ENCODE measurements around the gene COQ8B. TPM values are rescaled to one million over a fixed set of nuclear protein-coding genes. Genes with fewer than 3 reads are reported as not detected.

COQ8B gene
- total RNA-seq, 1 experiment from 2014 or later = 31.3 TPM

DNA sequence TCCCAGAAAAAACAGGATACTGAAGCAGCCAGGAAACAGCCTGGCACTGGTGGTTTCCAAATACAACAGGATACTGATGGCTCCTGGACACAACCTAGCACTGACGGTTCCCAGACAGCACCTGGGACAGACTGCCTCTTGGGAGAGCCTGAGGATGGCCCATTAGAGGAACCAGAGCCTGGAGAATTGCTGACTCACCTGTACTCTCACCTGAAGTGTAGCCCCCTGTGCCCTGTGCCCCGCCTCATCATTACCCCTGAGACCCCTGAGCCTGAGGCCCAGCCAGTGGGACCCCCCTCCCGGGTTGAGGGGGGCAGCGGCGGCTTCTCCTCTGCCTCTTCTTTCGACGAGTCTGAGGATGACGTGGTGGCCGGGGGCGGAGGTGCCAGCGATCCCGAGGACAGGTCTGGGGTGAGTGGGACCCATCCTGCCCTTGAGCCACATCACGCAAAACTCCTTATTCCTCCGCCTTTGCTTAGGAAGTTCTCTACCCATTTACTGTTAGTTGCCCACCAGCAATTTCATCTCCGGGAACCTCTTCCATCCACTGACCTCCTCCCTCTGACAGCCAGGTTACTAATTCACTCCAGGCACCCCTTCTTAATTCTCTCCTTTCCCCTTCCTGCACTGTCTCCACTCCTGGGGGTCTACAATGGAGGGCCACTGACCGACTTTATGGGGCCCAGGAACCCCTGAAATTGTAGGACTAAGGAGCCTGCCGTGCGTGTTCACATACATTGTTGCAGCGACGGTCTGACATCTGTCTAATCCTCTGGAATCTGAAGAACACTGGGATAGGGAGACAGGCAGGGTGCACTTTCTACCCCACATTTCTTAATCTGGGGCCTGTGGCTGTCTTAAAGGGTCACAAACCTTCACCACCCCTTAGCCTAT lies 1.4 kb upstream of the COQ8B start:
- H3K9ac ChIP-seq (ENCODE audit: low read length) = peak overlapping the region; percentile 82
- no peaks in the 10 kb centered on the region for H3K9me3 ChIP-seq (ENCODE audit: low read length)
- H3K27ac ChIP-seq (ENCODE audit: low read length) = peak overlapping the region; percentile 53
- DNase-seq = peak; percentile 48
- H3K27me3 ChIP-seq (ENCODE audit: low read length) = no peaks in the 10 kb centered on the region
- H3K4me1 ChIP-seq (ENCODE audit: low read length) = peaks cover 45% of the 10 kb centered on the region
- peak overlapping the region; percentile 69 for H3K4me3 ChIP-seq (ENCODE audit: low read length)
- peak overlapping the region; percentile 81 for H3K4me2 ChIP-seq (ENCODE audit: low read depth, low read length, poor library complexity, severe bottlenecking)
- peaks cover 66% of the 10 kb centered on the region for H3K79me2 ChIP-seq (ENCODE audit: low read length)
- H4K20me1 ChIP-seq (ENCODE audit: insufficient read depth, low read depth, low read length) = no peaks in the 10 kb centered on the region
- peak overlapping the region; percentile 47; the same call in 1 of the 2 replicates for H2AFZ ChIP-seq (ENCODE audit: low read length)
- H3K36me3 ChIP-seq (ENCODE audit: insufficient read depth, low read length) = no peaks in the 10 kb centered on the region
- no peaks in the 10 kb centered on the region for H3K9me2 ChIP-seq (replicated peaks; ENCODE audit: insufficient read depth, low read length)

GRCh38 chr19:40717325-40717879 lies 716 bp upstream of the COQ8B start:
- no peak overlapping the region; the same call in 1 of the 2 replicates for H2AFZ ChIP-seq (ENCODE audit: low read length)
- peak overlapping the region; percentile 53; the same call in 1 of the 2 replicates for H3K27ac ChIP-seq (ENCODE audit: low read length)
- no peaks in the 10 kb centered on the region for H3K9me2 ChIP-seq (replicated peaks; ENCODE audit: insufficient read depth, low read length)
- peaks cover 45% of the 10 kb centered on the region for H3K4me1 ChIP-seq (ENCODE audit: low read length)
- no peaks in the 10 kb centered on the region for H3K9me3 ChIP-seq (ENCODE audit: low read length)
- no peak for DNase-seq
- peak overlapping the region; percentile 82 for H3K9ac ChIP-seq (ENCODE audit: low read length)
- H3K4me3 ChIP-seq (ENCODE audit: low read length) = peak overlapping the region; percentile 69
- peak overlapping the region; percentile 81 for H3K4me2 ChIP-seq (ENCODE audit: low read depth, low read length, poor library complexity, severe bottlenecking)
- H3K27me3 ChIP-seq (ENCODE audit: low read length) = no peaks in the 10 kb centered on the region
- H3K36me3 ChIP-seq (ENCODE audit: insufficient read depth, low read length) = no peaks in the 10 kb centered on the region
- no peaks in the 10 kb centered on the region for H4K20me1 ChIP-seq (ENCODE audit: insufficient read depth, low read depth, low read length)
- peaks cover 67% of the 10 kb centered on the region for H3K79me2 ChIP-seq (ENCODE audit: low read length)

DNA sequence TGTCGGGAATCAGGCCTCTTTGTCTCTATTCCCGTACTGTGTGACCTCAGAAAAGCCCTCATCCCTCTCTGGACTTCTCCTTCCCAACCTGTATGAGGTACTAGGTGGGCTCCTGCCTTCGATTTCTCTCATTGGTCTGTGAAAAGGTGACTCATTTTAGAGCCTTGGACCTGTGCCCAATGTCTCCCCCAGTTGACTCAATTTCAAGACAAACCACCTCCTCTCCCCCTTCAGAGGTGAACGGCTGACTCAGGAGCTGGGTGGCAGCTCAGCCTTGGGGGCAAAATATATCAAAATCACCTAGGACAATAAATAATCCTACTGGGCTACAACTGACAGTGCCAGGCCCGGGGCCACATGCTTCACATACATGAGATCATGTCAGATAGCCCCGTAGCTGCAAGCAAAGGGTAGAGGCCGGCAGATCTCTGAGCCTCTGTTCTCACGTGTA lies 630 bp downstream of the COQ8B start:
- Histone ChIP-seq H3K79me2 (ENCODE audit: low read length) (peaks cover 61% of the 10 kb centered on the region), H3K27me3 (ENCODE audit: low read length) (no peaks in the 10 kb centered on the region), H2AFZ (ENCODE audit: low read length) (no peak overlapping the region), H3K9me2 (replicated peaks; ENCODE audit: insufficient read depth, low read length) (no peaks in the 10 kb centered on the region), H3K4me1 (ENCODE audit: low read length) (peaks cover 45% of the 10 kb centered on the region), H3K36me3 (ENCODE audit: insufficient read depth, low read length) (no peaks in the 10 kb centered on the region), H3K27ac (ENCODE audit: low read length) (peak overlapping the region; percentile 34), H4K20me1 (ENCODE audit: insufficient read depth, low read depth, low read length) (no peaks in the 10 kb centered on the region), H3K4me2 (ENCODE audit: low read depth, low read length, poor library complexity, severe bottlenecking) (peak overlapping the region; percentile 81), H3K4me3 (ENCODE audit: low read length) (peak overlapping the region; percentile 69), H3K9ac (ENCODE audit: low read length) (peak overlapping the region; percentile 82), H3K9me3 (ENCODE audit: low read length) (no peaks in the 10 kb centered on the region)
- peak; percentile 73 for DNase-seq

DNA sequence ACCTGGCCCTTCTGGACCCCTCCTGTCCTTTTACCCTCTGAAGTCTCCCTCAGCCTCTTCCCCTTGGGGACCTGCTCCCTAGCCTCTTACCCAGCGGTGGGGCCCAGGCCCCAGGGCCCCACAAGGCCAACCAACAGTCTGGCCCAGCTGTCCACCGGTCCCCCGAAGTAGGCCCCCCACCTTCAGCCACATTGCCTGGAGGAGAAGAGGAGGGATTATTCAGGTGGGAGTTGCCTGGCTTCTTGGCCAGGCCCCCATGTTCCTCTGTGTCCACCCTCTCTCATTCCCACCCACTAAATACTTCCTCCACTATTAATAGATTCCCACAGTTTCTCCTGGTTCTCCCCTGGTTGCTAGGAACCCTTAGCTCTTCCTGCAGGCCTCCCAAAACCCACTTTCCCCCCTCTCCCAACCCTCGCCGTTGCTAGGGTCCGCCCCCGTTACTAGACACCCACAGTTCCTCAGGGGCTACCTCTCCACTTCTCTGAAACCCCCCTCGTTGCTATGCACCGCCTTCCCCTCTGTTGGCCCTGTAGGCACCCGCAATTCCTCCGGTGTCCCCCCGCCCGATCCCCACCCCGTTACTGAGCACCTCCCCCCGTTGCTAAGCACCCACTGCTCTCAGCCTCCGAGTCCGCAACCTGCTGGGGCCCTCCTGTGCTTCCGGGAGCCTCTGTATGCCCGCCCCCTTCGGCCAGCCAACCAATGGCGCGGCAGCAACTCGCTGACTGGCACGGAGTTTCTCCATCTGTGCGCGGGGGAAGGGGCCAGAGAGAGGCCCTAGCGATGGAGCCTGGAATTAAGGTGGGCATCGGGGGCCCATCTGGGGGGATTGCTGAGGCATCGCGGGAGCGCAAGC lies 2.0 kb downstream of the COQ8B start:
- Histone ChIP-seq H3K9ac (ENCODE audit: low read length) (peak overlapping the region; percentile 82), H3K4me2 (ENCODE audit: low read depth, low read length, poor library complexity, severe bottlenecking) (peak overlapping the region; percentile 81), H3K27ac (ENCODE audit: low read length) (peak overlapping the region; percentile 44), H3K36me3 (ENCODE audit: insufficient read depth, low read length) (no peaks in the 10 kb centered on the region), H3K9me2 (replicated peaks; ENCODE audit: insufficient read depth, low read length) (no peaks in the 10 kb centered on the region), H3K27me3 (ENCODE audit: low read length) (no peaks in the 10 kb centered on the region), H3K4me1 (ENCODE audit: low read length) (peaks cover 43% of the 10 kb centered on the region), H4K20me1 (ENCODE audit: insufficient read depth, low read depth, low read length) (no peaks in the 10 kb centered on the region), H2AFZ (ENCODE audit: low read length) (peak overlapping the region; percentile 24; the same call in 1 of the 2 replicates), H3K9me3 (ENCODE audit: low read length) (no peaks in the 10 kb centered on the region), H3K79me2 (ENCODE audit: low read length) (peaks cover 48% of the 10 kb centered on the region), H3K4me3 (ENCODE audit: low read length) (peak overlapping the region; percentile 69)
- DNase-seq = peak; percentile 98

DNA sequence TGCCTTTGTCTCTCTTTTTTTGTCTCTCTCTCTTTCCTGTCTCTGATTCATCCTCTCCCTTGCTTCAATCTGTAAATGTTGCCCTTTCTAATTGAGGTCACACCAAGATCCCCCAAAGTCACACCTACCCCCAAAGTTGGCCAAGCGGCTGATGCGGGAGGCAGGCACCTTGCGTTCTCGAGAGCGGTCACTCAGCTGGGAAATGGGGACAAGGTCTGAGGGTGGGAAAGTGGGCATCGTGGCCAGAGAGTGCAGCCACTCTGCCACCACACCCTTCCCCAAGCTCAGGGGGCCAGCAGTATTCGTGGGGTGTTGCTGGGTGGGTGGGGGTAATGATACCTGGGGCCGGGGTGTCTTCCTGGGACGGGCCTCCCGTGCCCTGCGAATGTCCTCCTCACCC lies 2.7 kb downstream of the COQ8B start:
- Histone ChIP-seq H3K27me3 (ENCODE audit: low read length) (no peaks in the 10 kb centered on the region), H3K9ac (ENCODE audit: low read length) (peak overlapping the region; percentile 82), H3K4me3 (ENCODE audit: low read length) (peak overlapping the region; percentile 69; the same call in 1 of the 2 replicates), H3K36me3 (ENCODE audit: insufficient read depth, low read length) (peaks cover 3% of the 10 kb centered on the region; the same call in 1 of the 2 replicates), H3K9me2 (replicated peaks; ENCODE audit: insufficient read depth, low read length) (no peaks in the 10 kb centered on the region), H3K9me3 (ENCODE audit: low read length) (no peaks in the 10 kb centered on the region), H2AFZ (ENCODE audit: low read length) (no peak overlapping the region), H3K79me2 (ENCODE audit: low read length) (peaks cover 44% of the 10 kb centered on the region), H4K20me1 (ENCODE audit: insufficient read depth, low read depth, low read length) (no peaks in the 10 kb centered on the region), H3K27ac (ENCODE audit: low read length) (no peak overlapping the region), H3K4me1 (ENCODE audit: low read length) (peaks cover 35% of the 10 kb centered on the region), H3K4me2 (ENCODE audit: low read depth, low read length, poor library complexity, severe bottlenecking) (peak overlapping the region; percentile 81)
- no peak for DNase-seq

DNA sequence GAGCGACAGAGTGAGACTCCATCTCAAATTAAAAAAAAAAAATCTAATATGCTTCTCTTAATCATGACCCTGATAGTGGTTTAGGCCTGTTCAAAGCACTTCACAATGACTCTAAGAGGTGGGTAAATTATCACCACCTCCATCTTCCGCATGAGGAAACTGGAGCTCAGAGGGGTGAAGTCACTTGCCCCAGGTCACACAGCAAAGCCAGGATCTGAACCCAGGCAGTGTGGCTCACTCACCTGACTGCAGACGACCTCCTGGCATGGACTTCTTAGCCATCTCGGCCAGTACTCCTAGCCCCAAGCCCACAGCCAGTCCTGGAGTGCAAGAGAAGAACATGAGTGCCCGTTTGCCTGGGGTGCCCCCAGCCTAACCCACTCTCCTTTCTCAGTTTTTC lies 6.9 kb downstream of the COQ8B start:
- peaks cover 9% of the 10 kb centered on the region for H3K4me1 ChIP-seq (ENCODE audit: low read length)
- H3K4me2 ChIP-seq (ENCODE audit: low read depth, low read length, poor library complexity, severe bottlenecking) = no peak overlapping the region
- no peaks in the 10 kb centered on the region for H4K20me1 ChIP-seq (ENCODE audit: insufficient read depth, low read depth, low read length)
- H3K36me3 ChIP-seq (ENCODE audit: insufficient read depth, low read length) = peaks cover 15% of the 10 kb centered on the region; the same call in 1 of the 2 replicates
- no peaks in the 10 kb centered on the region for H3K9me3 ChIP-seq (ENCODE audit: low read length)
- H3K27ac ChIP-seq (ENCODE audit: low read length) = no peak overlapping the region
- H3K9ac ChIP-seq (ENCODE audit: low read length) = no peak overlapping the region
- no peak overlapping the region for H3K4me3 ChIP-seq (ENCODE audit: low read length)
- no peaks in the 10 kb centered on the region for H3K27me3 ChIP-seq (ENCODE audit: low read length)
- no peak for DNase-seq
- H3K9me2 ChIP-seq (replicated peaks; ENCODE audit: insufficient read depth, low read length) = no peaks in the 10 kb centered on the region
- no peak overlapping the region for H2AFZ ChIP-seq (ENCODE audit: low read length)
- H3K79me2 ChIP-seq (ENCODE audit: low read length) = peaks cover 14% of the 10 kb centered on the region

- H4K20me1 ChIP-seq (ENCODE audit: insufficient read depth, low read depth, low read length) = no peaks in the 10 kb centered on the region
- peaks cover 21% of the 10 kb centered on the region; the same call in 1 of the 2 replicates for H3K36me3 ChIP-seq (ENCODE audit: insufficient read depth, low read length)
Observed at GRCh38 chr19:40707615-40708014, 9.1 kb downstream of the COQ8B start.

More at GRCh38 chr19:40707615-40708014, 9.1 kb downstream of the COQ8B start:
- no peaks in the 10 kb centered on the region for H3K9me3 ChIP-seq (ENCODE audit: low read length)
- no peak overlapping the region for H3K4me2 ChIP-seq (ENCODE audit: low read depth, low read length, poor library complexity, severe bottlenecking)
- H3K9me2 ChIP-seq (replicated peaks; ENCODE audit: insufficient read depth, low read length) = no peaks in the 10 kb centered on the region
- no peak overlapping the region for H2AFZ ChIP-seq (ENCODE audit: low read length)
- no peaks in the 10 kb centered on the region for H3K27me3 ChIP-seq (ENCODE audit: low read length)
- H3K27ac ChIP-seq (ENCODE audit: low read length) = no peak overlapping the region
- H3K79me2 ChIP-seq (ENCODE audit: low read length) = peaks cover 2% of the 10 kb centered on the region; the same call in 1 of the 2 replicates
- H3K4me3 ChIP-seq (ENCODE audit: low read length) = no peak overlapping the region
- H3K4me1 ChIP-seq (ENCODE audit: low read length) = no peaks in the 10 kb centered on the region
- H3K9ac ChIP-seq (ENCODE audit: low read length) = no peak overlapping the region
- DNase-seq = no peak

All from Karpas-422 (cell line).